ENCODE results near the gene RAB31.

The RAB31 gene

GRCh38 chr18:9804517-9805104 lies 96.5 kb downstream of the RAB31 start:
- peaks cover 39% of the 10 kb centered on the region for H3K4me1 ChIP-seq (ENCODE audit: control insufficient read depth, insufficient read depth, low read length)
- no peaks in the 10 kb centered on the region for H3K36me3 ChIP-seq (ENCODE audit: insufficient read depth, low read length)
- H3K9ac ChIP-seq (ENCODE audit: low read depth, low read length): peak overlapping the region; percentile 4
- H3K4me3 ChIP-seq (ENCODE audit: low read length): no peak overlapping the region
- H3K9me3 ChIP-seq (replicated peaks; ENCODE audit: low read length): no peaks in the 10 kb centered on the region
- H3K27me3 ChIP-seq (ENCODE audit: control insufficient read depth, insufficient read depth, low read length): no peaks in the 10 kb centered on the region
- no peak overlapping the region for H3K4me2 ChIP-seq (ENCODE audit: low read length)

GRCh38 chr18:9806905-9807304 lies 98.8 kb downstream of the RAB31 start:
- Histone ChIP-seq H3K4me2 (ENCODE audit: low read length) (no peak overlapping the region), H3K9ac (ENCODE audit: low read depth, low read length) (no peak overlapping the region), H3K36me3 (ENCODE audit: insufficient read depth, low read length) (no peaks in the 10 kb centered on the region), H3K27me3 (ENCODE audit: control insufficient read depth, insufficient read depth, low read length) (no peaks in the 10 kb centered on the region), H3K4me3 (ENCODE audit: low read length) (no peak overlapping the region), H3K9me3 (replicated peaks; ENCODE audit: low read length) (no peaks in the 10 kb centered on the region), H3K4me1 (ENCODE audit: control insufficient read depth, insufficient read depth, low read length) (peaks cover 39% of the 10 kb centered on the region)

- Histone ChIP-seq H3K9me3 (replicated peaks; ENCODE audit: low read length) (no peaks in the 10 kb centered on the region), H3K4me1 (ENCODE audit: control insufficient read depth, insufficient read depth, low read length) (peaks cover 27% of the 10 kb centered on the region), H3K27me3 (ENCODE audit: control insufficient read depth, insufficient read depth, low read length) (no peaks in the 10 kb centered on the region), H3K4me2 (ENCODE audit: low read length) (peak overlapping the region; percentile 21), H3K4me3 (ENCODE audit: low read length) (no peak overlapping the region), H3K9ac (ENCODE audit: low read depth, low read length) (peak overlapping the region; percentile 0), H3K36me3 (ENCODE audit: insufficient read depth, low read length) (no peaks in the 10 kb centered on the region)
Measured at GRCh38 chr18:9808295-9809241, 100.5 kb downstream of the RAB31 start.

DNA sequence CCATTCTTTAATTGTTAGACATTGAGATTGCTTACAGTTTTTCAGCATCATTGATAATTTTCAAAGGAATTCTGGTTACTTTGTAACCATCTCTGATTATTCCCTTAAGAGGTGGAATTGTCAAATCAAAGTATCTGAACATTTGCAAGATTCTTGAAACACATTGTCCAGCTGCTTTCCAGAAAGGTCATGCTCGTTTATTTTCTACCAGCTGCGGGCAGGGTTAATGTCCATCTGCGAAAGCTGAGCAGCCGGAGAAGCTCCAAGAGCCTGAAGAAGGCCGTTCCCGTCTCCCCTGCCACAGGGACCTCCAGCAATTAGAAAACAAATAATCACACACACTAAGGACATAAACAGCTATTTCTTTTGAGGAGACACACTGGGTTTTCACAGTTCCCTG lies 101.6 kb downstream of the RAB31 start:
- Histone ChIP-seq H3K4me2 (ENCODE audit: low read length) (no peak overlapping the region), H3K4me3 (ENCODE audit: low read length) (no peak overlapping the region), H3K36me3 (ENCODE audit: insufficient read depth, low read length) (no peaks in the 10 kb centered on the region), H3K27me3 (ENCODE audit: control insufficient read depth, insufficient read depth, low read length) (no peaks in the 10 kb centered on the region), H3K4me1 (ENCODE audit: control insufficient read depth, insufficient read depth, low read length) (peaks cover 23% of the 10 kb centered on the region), H3K9ac (ENCODE audit: low read depth, low read length) (no peak overlapping the region), H3K9me3 (replicated peaks; ENCODE audit: low read length) (no peaks in the 10 kb centered on the region)

GRCh38 chr18:9810299-9810698 lies 102.2 kb downstream of the RAB31 start:
- peaks cover 27% of the 10 kb centered on the region for H3K4me1 ChIP-seq (ENCODE audit: control insufficient read depth, insufficient read depth, low read length)

GRCh38 chr18:9810994-9811705 lies 103.0 kb downstream of the RAB31 start:
- Histone ChIP-seq H3K36me3 (ENCODE audit: insufficient read depth, low read length) (no peaks in the 10 kb centered on the region), H3K9me3 (replicated peaks; ENCODE audit: low read length) (no peaks in the 10 kb centered on the region), H3K27me3 (ENCODE audit: control insufficient read depth, insufficient read depth, low read length) (no peaks in the 10 kb centered on the region), H3K4me3 (ENCODE audit: low read length) (no peak overlapping the region), H3K9ac (ENCODE audit: low read depth, low read length) (no peak overlapping the region), H3K4me2 (ENCODE audit: low read length) (no peak overlapping the region), H3K4me1 (ENCODE audit: control insufficient read depth, insufficient read depth, low read length) (peaks cover 27% of the 10 kb centered on the region)

More at GRCh38 chr18:9810299-9810698, 102.2 kb downstream of the RAB31 start:
- H3K9ac ChIP-seq (ENCODE audit: low read depth, low read length): no peak overlapping the region
- H3K36me3 ChIP-seq (ENCODE audit: insufficient read depth, low read length): no peaks in the 10 kb centered on the region
- H3K9me3 ChIP-seq (replicated peaks; ENCODE audit: low read length): no peaks in the 10 kb centered on the region
- H3K4me3 ChIP-seq (ENCODE audit: low read length): no peak overlapping the region
- no peaks in the 10 kb centered on the region for H3K27me3 ChIP-seq (ENCODE audit: control insufficient read depth, insufficient read depth, low read length)
- H3K4me2 ChIP-seq (ENCODE audit: low read length): no peak overlapping the region

DNA sequence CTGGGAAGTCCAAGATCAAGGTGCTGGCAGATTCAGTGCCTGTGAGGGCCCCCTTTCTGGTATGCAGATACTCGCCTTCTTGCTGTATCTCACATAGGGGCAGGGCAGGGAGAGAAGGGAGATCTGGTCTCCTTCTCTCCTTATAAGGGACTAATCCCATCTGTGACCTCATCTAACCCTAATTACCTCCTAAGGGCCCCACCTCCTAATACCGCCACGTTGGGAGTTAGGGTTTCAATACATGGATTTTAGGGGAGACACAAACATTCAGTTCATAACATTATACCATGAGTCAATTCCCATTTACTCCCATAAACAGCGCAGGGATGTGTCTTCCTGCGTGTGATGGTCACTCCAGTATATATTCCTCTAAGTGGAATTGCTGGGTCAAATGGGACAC lies 103.9 kb downstream of the RAB31 start:
- Histone ChIP-seq H3K27me3 (ENCODE audit: control insufficient read depth, insufficient read depth, low read length) (no peaks in the 10 kb centered on the region), H3K4me2 (ENCODE audit: low read length) (no peak overlapping the region), H3K9ac (ENCODE audit: low read depth, low read length) (no peak overlapping the region), H3K4me1 (ENCODE audit: control insufficient read depth, insufficient read depth, low read length) (peaks cover 27% of the 10 kb centered on the region), H3K36me3 (ENCODE audit: insufficient read depth, low read length) (peaks cover 2% of the 10 kb centered on the region), H3K9me3 (replicated peaks; ENCODE audit: low read length) (no peaks in the 10 kb centered on the region), H3K4me3 (ENCODE audit: low read length) (no peak overlapping the region)

DNA sequence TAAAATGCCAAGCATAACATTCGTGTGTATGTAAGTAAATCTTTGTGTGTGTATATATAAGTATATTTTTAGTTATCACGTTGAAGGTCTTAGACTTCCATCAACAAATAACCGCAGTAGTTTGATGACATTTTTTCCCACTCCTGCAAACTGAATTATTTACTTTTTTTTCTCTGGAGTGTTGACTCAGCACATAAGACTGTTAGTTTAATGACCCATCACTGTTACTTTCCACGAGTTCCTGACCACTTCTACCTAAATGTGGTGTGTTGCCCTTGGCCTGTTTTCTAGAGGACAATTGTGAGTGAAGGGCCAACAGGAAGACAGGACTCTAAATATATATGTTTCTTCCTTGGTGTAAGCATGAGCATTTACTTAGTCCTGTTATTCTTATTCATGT lies 106.3 kb downstream of the RAB31 start:
- no peaks in the 10 kb centered on the region for H3K9me3 ChIP-seq (replicated peaks; ENCODE audit: low read length)
- peak overlapping the region; percentile 30 for H3K4me2 ChIP-seq (ENCODE audit: low read length)
- H3K4me3 ChIP-seq (ENCODE audit: low read length): no peak overlapping the region
- H3K9ac ChIP-seq (ENCODE audit: low read depth, low read length): peak overlapping the region; percentile 3
- no peaks in the 10 kb centered on the region for H3K27me3 ChIP-seq (ENCODE audit: control insufficient read depth, insufficient read depth, low read length)
- peaks cover 8% of the 10 kb centered on the region for H3K36me3 ChIP-seq (ENCODE audit: insufficient read depth, low read length)
- H3K4me1 ChIP-seq (ENCODE audit: control insufficient read depth, insufficient read depth, low read length): peaks cover 12% of the 10 kb centered on the region

DNA sequence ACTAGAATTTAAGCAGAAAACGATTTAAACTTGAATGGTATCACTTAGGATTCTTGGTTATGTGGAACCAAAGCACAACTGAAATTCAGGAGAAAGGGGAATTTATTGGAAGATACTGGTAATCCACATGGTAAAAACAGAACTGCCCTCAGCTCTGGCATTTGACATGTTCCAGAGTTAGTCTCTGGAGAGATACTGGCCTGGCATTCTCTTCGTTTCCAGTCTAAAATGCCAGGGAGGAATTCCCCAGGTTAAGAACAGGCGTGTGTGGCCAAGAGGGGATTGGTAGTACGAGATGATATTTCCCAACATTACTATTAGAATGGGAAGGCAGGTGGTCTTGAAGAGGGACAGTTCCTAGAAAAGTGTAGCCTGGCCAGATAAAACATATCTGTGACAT lies 109.2 kb downstream of the RAB31 start:
- no peak overlapping the region for H3K4me3 ChIP-seq (ENCODE audit: low read length)

DNA sequence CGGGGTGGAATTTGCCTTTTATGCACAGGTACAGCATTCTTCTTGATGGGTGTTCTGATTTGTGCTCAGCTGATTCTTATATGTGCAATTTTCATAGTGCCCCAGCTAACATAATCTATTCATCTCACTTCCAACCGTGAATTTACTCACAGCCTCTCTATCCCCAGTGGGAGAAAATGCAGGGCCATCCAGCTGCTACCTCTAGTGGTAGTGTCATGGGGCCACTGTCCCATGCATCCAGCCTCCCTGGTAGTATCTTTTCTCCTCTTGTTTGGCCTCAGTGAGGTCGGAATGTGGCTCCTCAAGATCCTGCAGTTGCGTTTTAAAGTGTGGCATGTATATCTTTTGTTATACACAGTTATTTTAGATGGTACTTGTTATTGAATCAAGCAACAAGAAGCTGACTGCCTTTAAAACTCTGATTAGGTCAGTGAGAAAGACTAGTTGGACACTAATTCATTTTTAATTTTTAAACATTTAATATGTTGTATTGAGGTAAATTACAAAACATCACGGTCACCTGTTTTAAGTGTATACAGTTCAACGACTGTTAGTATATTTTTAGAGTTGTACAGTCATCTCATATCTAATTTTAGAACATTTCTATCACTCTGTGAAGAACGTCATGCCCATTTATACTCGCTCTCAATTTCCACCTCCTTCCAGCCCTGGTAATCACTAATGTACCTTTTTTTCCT lies 109.8 kb downstream of the RAB31 start:
- Histone ChIP-seq H3K4me2 (ENCODE audit: low read length) (no peak overlapping the region), H3K4me3 (ENCODE audit: low read length) (no peak overlapping the region), H3K27me3 (ENCODE audit: control insufficient read depth, insufficient read depth, low read length) (no peaks in the 10 kb centered on the region), H3K36me3 (ENCODE audit: insufficient read depth, low read length) (peaks cover 8% of the 10 kb centered on the region), H3K4me1 (ENCODE audit: control insufficient read depth, insufficient read depth, low read length) (peaks cover 12% of the 10 kb centered on the region), H3K9ac (ENCODE audit: low read depth, low read length) (no peak overlapping the region), H3K9me3 (replicated peaks; ENCODE audit: low read length) (no peaks in the 10 kb centered on the region)

More for the DNA sequence above, 109.2 kb downstream of the RAB31 start:
- Histone ChIP-seq H3K4me2 (ENCODE audit: low read length) (no peak overlapping the region), H3K27me3 (ENCODE audit: control insufficient read depth, insufficient read depth, low read length) (no peaks in the 10 kb centered on the region), H3K4me1 (ENCODE audit: control insufficient read depth, insufficient read depth, low read length) (peaks cover 12% of the 10 kb centered on the region), H3K36me3 (ENCODE audit: insufficient read depth, low read length) (peaks cover 8% of the 10 kb centered on the region), H3K9me3 (replicated peaks; ENCODE audit: low read length) (no peaks in the 10 kb centered on the region), H3K9ac (ENCODE audit: low read depth, low read length) (no peak overlapping the region)

- Histone ChIP-seq H3K9me3 (replicated peaks; ENCODE audit: low read length) (no peaks in the 10 kb centered on the region), H3K27me3 (ENCODE audit: control insufficient read depth, insufficient read depth, low read length) (no peaks in the 10 kb centered on the region), H3K4me3 (ENCODE audit: low read length) (no peak overlapping the region), H3K4me2 (ENCODE audit: low read length) (no peak overlapping the region), H3K4me1 (ENCODE audit: control insufficient read depth, insufficient read depth, low read length) (peaks cover 12% of the 10 kb centered on the region), H3K36me3 (ENCODE audit: insufficient read depth, low read length) (peaks cover 8% of the 10 kb centered on the region), H3K9ac (ENCODE audit: low read depth, low read length) (no peak overlapping the region)
Measured at GRCh38 chr18:9818423-9818734, 110.3 kb downstream of the RAB31 start.
